Fibroblast of lung (primary cell): Measurements from ENCODE around the gene PNPT1. TPM values are rescaled to one million over a fixed set of nuclear protein-coding genes. Genes with fewer than 3 reads are reported as not detected.
"Not testable (repeated sequence)": the region's sequence is repeated elsewhere in the genome, so short reads cannot be mapped to it uniquely, and the experiment has no call there.

Source experiments
- DNase-seq, 2 donors: peaks; one replicate each; pipeline versions ENCODE4 v3.0.0 to v3.0.0-alpha.2; 2010; ENCODE audit warnings: low read depth in 2 of 2
- H2AFZ ChIP-seq: 2 replicates; pipeline ENCODE4 v1.5.1; 2012; ENCODE audit warnings: low read length, control low read depth, inconsistent platforms
- H3K27ac ChIP-seq: 2 replicates; pipeline ENCODE4 v1.5.1; 2011; ENCODE audit warnings: low read length, control low read depth; ENCODE audit not compliant: insufficient read depth
- H3K27me3 ChIP-seq: 2 replicates; pipeline ENCODE4 v1.5.1; 2011; ENCODE audit warnings: mild to moderate bottlenecking, low read length; ENCODE audit not compliant: control insufficient read depth, insufficient read depth
- H3K36me3 ChIP-seq: 2 replicates; pipeline ENCODE4 v1.5.1; 2011; ENCODE audit warnings: low read length; ENCODE audit not compliant: control insufficient read depth, insufficient read depth
- H3K4me1 ChIP-seq: 2 replicates; pipeline ENCODE4 v1.5.1; 2011; ENCODE audit warnings: low read length; ENCODE audit not compliant: control insufficient read depth, insufficient read depth; ENCODE audit errors: extremely low read depth
- H3K4me2 ChIP-seq: 2 replicates; pipeline ENCODE4 v1.5.1; 2011; ENCODE audit warnings: low read length, control low read depth; ENCODE audit not compliant: insufficient read depth; ENCODE audit errors: extremely low read depth
- H3K4me3 ChIP-seq, 4 experiments: fragments of 200-600 bp in 1 of 4; sonication (generic) in 1 of 4; replicated peaks in 1 of 4; 2 replicates each; pipeline ENCODE4 v1.5.1; 2011 to 2016; ENCODE audit warnings: low read length in 4 of 4, low read depth in 3 of 4, mild to moderate bottlenecking in 3 of 4, control low read depth in 2 of 4, inconsistent platforms in 1 of 4, mixed read lengths in 1 of 4; ENCODE audit not compliant: insufficient read depth in 1 of 4; ENCODE audit errors: control extremely low read depth in 1 of 4
- H3K79me2 ChIP-seq: 2 replicates; pipeline ENCODE4 v1.5.1; 2012; ENCODE audit warnings: mild to moderate bottlenecking, low read length, inconsistent platforms; ENCODE audit not compliant: control insufficient read depth, insufficient read depth
- H3K9ac ChIP-seq: 2 replicates; pipeline ENCODE4 v1.5.1; 2011; ENCODE audit warnings: mild to moderate bottlenecking, low read length, control low read depth; ENCODE audit not compliant: insufficient read depth
- H3K9me3 ChIP-seq: 2 replicates; pipeline ENCODE4 v1.5.1; 2012; ENCODE audit warnings: low read depth, low read length; ENCODE audit not compliant: control insufficient read depth, insufficient read depth
- H4K20me1 ChIP-seq: 2 replicates; pipeline ENCODE4 v1.5.1; 2011; ENCODE audit warnings: low read length; ENCODE audit not compliant: control insufficient read depth, insufficient read depth; ENCODE audit errors: extremely low read depth
- CTCF ChIP-seq, 2 donors: IDR thresholded peaks in 1 of 2; conservative IDR thresholded peaks in 1 of 2; 1 replicate in 1 of 2; 2 replicates in 1 of 2; pipeline ENCODE4 v1.5.1; 2011 to 2012; ENCODE audit warnings: low read length in 2 of 2, control low read depth in 1 of 2, inconsistent platforms in 1 of 2, low read depth in 1 of 2, mild to moderate bottlenecking in 1 of 2
- EZH2 ChIP-seq: IDR thresholded peaks from 2 replicates; pipeline ENCODE4 v1.5.1; 2012; ENCODE audit warnings: low read length, control low read depth, mild to moderate bottlenecking; ENCODE audit errors: missing control alignments
- polyA minus RNA-seq: library from RNA; depleted of rRNA, polyadenylated mRNA; stranded (reverse); fragments of >200 nt; gene quantifications from 2 replicates; pipeline ENCODE4 v1.2.3, GENCODE V29; 2011; ENCODE audit warnings: low replicate concordance
- polyA plus RNA-seq, 2 donors: library from polyadenylated mRNA; depleted of rRNA in 1 of 2; stranded (reverse) in 1 of 2; unstranded in 1 of 2; fragments of >200 nt; gene quantifications; 2 replicates each; pipeline ENCODE4 v1.2.1, GENCODE V29; 2011 to 2012; ENCODE audit warnings: missing spikeins in 1 of 2
- total RNA-seq: library from RNA; depleted of rRNA; stranded (reverse); fragments of >200 nt; gene quantifications from 2 replicates; pipeline ENCODE4 v1.2.1, GENCODE V29; 2014

Gene PNPT1
- total RNA-seq (14.2 and 20.0 TPM in 2 replicates), polyA plus RNA-seq (13.1 and 17.9 TPM in 2 replicates), polyA minus RNA-seq (0.27 and 2.2 TPM in 2 replicates)
- 8.4 and 12.8 TPM in 2 replicates for polyA plus RNA-seq (2012)

- H3K79me2 ChIP-seq = peaks cover 34% of the 10 kb centered on the region
- H4K20me1 ChIP-seq = no peaks in the 10 kb centered on the region
- H3K36me3 ChIP-seq = no peaks in the 10 kb centered on the region
Observed at GRCh38 chr2:55693181-55694125, at the start of gene PNPT1. PNPT1 (minus strand) TSS chr2:55693844; CDS start chr2:55693823, 21 bp downstream.

GRCh38 chr2:55742996-55743395, 49.4 kb upstream of the PNPT1 start:
- no peaks in the 10 kb centered on the region for H3K4me1 ChIP-seq
- H3K9ac ChIP-seq = no peak overlapping the region
- H3K36me3 ChIP-seq = no peaks in the 10 kb centered on the region
- no peak overlapping the region for H3K4me3 ChIP-seq
- no peaks in the 10 kb centered on the region for H3K79me2 ChIP-seq
- H4K20me1 ChIP-seq = no peaks in the 10 kb centered on the region
- no peak overlapping the region for H3K4me2 ChIP-seq
- TF ChIP-seq EZH2 (no peak), CTCF (conservative IDR thresholded peaks at IDR 0.05 in 1 of 2, IDR thresholded peaks at IDR 0.05 in 1 of 2; ENCODE audit: low read depth in 1 of 2, low read length in 2 of 2) (no peak)
- DNase-seq = no peak
- H3K9me3 ChIP-seq = no peaks in the 10 kb centered on the region
- H3K27ac ChIP-seq = no peak overlapping the region
- H2AFZ ChIP-seq = no peak overlapping the region
- no peaks in the 10 kb centered on the region for H3K27me3 ChIP-seq

More at GRCh38 chr2:55693181-55694125, at the start of gene PNPT1:
- H2AFZ ChIP-seq = peak within 1 kb of the TSS; percentile 100
- H3K4me3 ChIP-seq = peak within 1 kb of the TSS; percentile 82 to 100 (median 100)
- peak within 1 kb of the TSS; percentile 92 for H3K4me2 ChIP-seq
- H3K27me3 ChIP-seq = peaks cover 2% of the 10 kb centered on the region
- peak within 1 kb of the TSS; percentile 73 for H3K9ac ChIP-seq
- H3K4me1 ChIP-seq = no peaks in the 10 kb centered on the region
- peak; percentile 90 to 95 for DNase-seq
- TF ChIP-seq CTCF (conservative IDR thresholded peaks at IDR 0.05 in 1 of 2, IDR thresholded peaks at IDR 0.05 in 1 of 2; ENCODE audit: low read depth in 1 of 2, low read length in 2 of 2) (no peak), EZH2 (no peak)
- H3K27ac ChIP-seq = peak within 1 kb of the TSS; percentile 84
- no peaks in the 10 kb centered on the region for H3K9me3 ChIP-seq

- H3K9ac ChIP-seq, H4K20me1 ChIP-seq, H3K4me3 ChIP-seq, H3K9me3 ChIP-seq, H3K27me3 ChIP-seq, H3K79me2 ChIP-seq, H3K4me1 ChIP-seq, H3K36me3 ChIP-seq, H3K27ac ChIP-seq, H2AFZ ChIP-seq, H3K4me2 ChIP-seq: not testable (repeated sequence)
- peak in 1 of 2 donors; percentile 65 for DNase-seq
Observed at GRCh38 chr2:55736019-55736536, 42.4 kb upstream of the PNPT1 start.
